Astrocyte (in vitro differentiated cells and primary cell): ENCODE data around the gene ZFYVE27. TPM values are rescaled to one million over a fixed set of nuclear protein-coding genes. Genes with fewer than 3 reads are reported as not detected.

Experiments
- DNase-seq: peaks from one replicate; pipeline ENCODE4 v3.0.0-alpha.2; 2010; ENCODE audit warnings: low read depth
- FAIRE-seq: peaks from 2 replicates; lab custom pipeline; 2011; peaks lifted over from hg19 to GRCh38; lab: Jason Lieb, UNC
- H2AFZ ChIP-seq: 2 replicates; pipeline ENCODE4 v1.6.0; 2012; ENCODE audit warnings: low read depth, low read length, inconsistent platforms
- H3K27ac ChIP-seq: 2 replicates; pipeline ENCODE4 v1.5.1; 2011; ENCODE audit warnings: low read depth, low read length, inconsistent platforms
- H3K27me3 ChIP-seq: 2 replicates; pipeline ENCODE4 v1.6.0; 2011; ENCODE audit warnings: low read length, inconsistent platforms; ENCODE audit not compliant: insufficient read depth
- H3K36me3 ChIP-seq: 2 replicates; pipeline ENCODE4 v1.5.1; 2011; ENCODE audit warnings: low read length, inconsistent platforms; ENCODE audit not compliant: insufficient read depth
- H3K4me1 ChIP-seq: 2 replicates; pipeline ENCODE4 v1.5.1; 2011; ENCODE audit warnings: low read length, inconsistent platforms; ENCODE audit not compliant: insufficient read depth
- H3K4me2 ChIP-seq: 2 replicates; pipeline ENCODE4 v1.6.0; 2012; ENCODE audit warnings: low read length, inconsistent platforms
- H3K4me3 ChIP-seq: 2 replicates; pipeline ENCODE4 v1.5.1; 2011; ENCODE audit warnings: low read depth, mild to moderate bottlenecking, low read length, inconsistent platforms; ENCODE audit not compliant: insufficient read depth
- H3K79me2 ChIP-seq: 2 replicates; pipeline ENCODE4 v1.6.0; 2012; ENCODE audit warnings: mild to moderate bottlenecking, low read length, inconsistent platforms; ENCODE audit not compliant: insufficient read depth
- H3K9ac ChIP-seq: 2 replicates; pipeline ENCODE4 v1.6.0; 2012; ENCODE audit warnings: mild to moderate bottlenecking, low read length, inconsistent platforms
- H3K9me3 ChIP-seq: 2 replicates; pipeline ENCODE4 v1.5.1; 2012; ENCODE audit warnings: low read depth, mild to moderate bottlenecking, low read length, inconsistent platforms; ENCODE audit not compliant: insufficient read depth
- H4K20me1 ChIP-seq: 2 replicates; pipeline ENCODE4 v1.6.0; 2012; ENCODE audit warnings: low read length, inconsistent platforms; ENCODE audit not compliant: insufficient read depth
- H3K27ac Mint-ChIP-seq: one replicate; pipeline ENCODE4 v1.8.0; 2021; ENCODE audit warnings: mild to moderate bottlenecking, mixed read lengths; ENCODE audit not compliant: unreplicated experiment
- H3K27me3 Mint-ChIP-seq: one replicate; pipeline ENCODE4 v1.8.0; 2021; ENCODE audit warnings: low read depth, mixed read lengths; ENCODE audit not compliant: unreplicated experiment
- H3K36me3 Mint-ChIP-seq: one replicate; pipeline ENCODE4 v1.8.0; 2021; ENCODE audit warnings: low read depth, mixed read lengths; ENCODE audit not compliant: unreplicated experiment
- H3K4me1 Mint-ChIP-seq: one replicate; pipeline ENCODE4 v1.8.0; 2021; ENCODE audit warnings: low read depth, mixed read lengths; ENCODE audit not compliant: unreplicated experiment
- H3K4me3 Mint-ChIP-seq: one replicate; pipeline ENCODE4 v1.8.0; 2021; ENCODE audit warnings: mild to moderate bottlenecking, moderate library complexity, mixed read lengths; ENCODE audit not compliant: unreplicated experiment
- H3K9me3 Mint-ChIP-seq: one replicate; pipeline ENCODE4 v1.8.0; 2021; ENCODE audit warnings: mild to moderate bottlenecking, mixed read lengths; ENCODE audit not compliant: unreplicated experiment
- CTCF ChIP-seq: IDR thresholded peaks from 2 replicates; pipeline ENCODE4 v1.5.1; 2011; ENCODE audit warnings: low read depth, mild to moderate bottlenecking, inconsistent platforms, low read length, moderate library complexity; ENCODE audit not compliant: insufficient read depth
- EZH2 ChIP-seq: IDR thresholded peaks from 2 replicates; pipeline ENCODE4 v1.6.1; 2012; ENCODE audit warnings: mild to moderate bottlenecking, low read length, inconsistent platforms; ENCODE audit not compliant: insufficient read depth
- total RNA-seq: library from RNA; stranded (reverse); gene quantifications from 2 replicates; pipeline ENCODE4 v1.2.1, GENCODE V29; 2021

The ZFYVE27 gene
- total RNA-seq, 1 donor from 2014 or later = 32.8 TPM

GRCh38 chr10:97717627-97718026, 19.3 kb upstream of the ZFYVE27 start:
- FAIRE-seq (no peak), DNase-seq (no peak)
- Histone ChIP-seq H3K27me3 (no peaks in the 10 kb centered on the region), H3K27ac (no peak overlapping the region), H3K4me2 (peak overlapping the region; percentile 97), H3K4me3 (no peak overlapping the region), H3K9ac (no peak overlapping the region), H3K79me2 (peaks cover 55% of the 10 kb centered on the region), H3K36me3 (peaks cover 10% of the 10 kb centered on the region), H3K4me1 (peaks cover 29% of the 10 kb centered on the region), H2AFZ (no peak overlapping the region), H4K20me1 (peaks cover 49% of the 10 kb centered on the region), H3K9me3 (no peaks in the 10 kb centered on the region)
- TF ChIP-seq CTCF (no peak), EZH2 (no peak)
- H3K9me3 Mint-ChIP-seq = peaks cover 2% of the 10 kb centered on the region
- H3K27ac Mint-ChIP-seq = no peak overlapping the region
- H3K4me3 Mint-ChIP-seq = no peak overlapping the region
- no peaks in the 10 kb centered on the region for H3K27me3 Mint-ChIP-seq
- peaks cover 34% of the 10 kb centered on the region for H3K4me1 Mint-ChIP-seq
- H3K36me3 Mint-ChIP-seq = peaks cover 35% of the 10 kb centered on the region

- FAIRE-seq (no peak), DNase-seq (no peak)
- Mint-ChIP-seq H3K4me1 (peaks cover 29% of the 10 kb centered on the region), H3K27me3 (no peaks in the 10 kb centered on the region), H3K36me3 (peaks cover 36% of the 10 kb centered on the region), H3K9me3 (peaks cover 2% of the 10 kb centered on the region), H3K4me3 (no peak overlapping the region), H3K27ac (no peak overlapping the region)
- Histone ChIP-seq H4K20me1 (peaks cover 49% of the 10 kb centered on the region), H3K27me3 (no peaks in the 10 kb centered on the region), H3K4me2 (peak overlapping the region; percentile 97), H3K79me2 (peaks cover 51% of the 10 kb centered on the region), H3K4me1 (peaks cover 24% of the 10 kb centered on the region), H3K4me3 (no peak overlapping the region), H3K27ac (no peak overlapping the region), H2AFZ (no peak overlapping the region), H3K9ac (no peak overlapping the region), H3K36me3 (peaks cover 10% of the 10 kb centered on the region), H3K9me3 (no peaks in the 10 kb centered on the region)
- TF ChIP-seq EZH2 (no peak), CTCF (no peak)
Measured at GRCh38 chr10:97718178-97718577, 18.8 kb upstream of the ZFYVE27 start.

- Histone ChIP-seq H3K4me1 (peaks cover 23% of the 10 kb centered on the region), H4K20me1 (peaks cover 49% of the 10 kb centered on the region), H3K4me2 (peak overlapping the region; percentile 97), H3K36me3 (peaks cover 10% of the 10 kb centered on the region), H3K4me3 (no peak overlapping the region), H2AFZ (no peak overlapping the region), H3K9me3 (no peaks in the 10 kb centered on the region), H3K27me3 (no peaks in the 10 kb centered on the region), H3K27ac (no peak overlapping the region), H3K79me2 (peaks cover 48% of the 10 kb centered on the region), H3K9ac (no peak overlapping the region)
- FAIRE-seq = no peak
- H3K27ac Mint-ChIP-seq = peak overlapping the region; percentile 55
- H3K4me1 Mint-ChIP-seq = peaks cover 29% of the 10 kb centered on the region
- peaks cover 2% of the 10 kb centered on the region for H3K9me3 Mint-ChIP-seq
- H3K4me3 Mint-ChIP-seq = peak overlapping the region; percentile 47
- peaks cover 38% of the 10 kb centered on the region for H3K36me3 Mint-ChIP-seq
- TF ChIP-seq EZH2 (no peak), CTCF (no peak)
- no peak for DNase-seq
- H3K27me3 Mint-ChIP-seq = no peaks in the 10 kb centered on the region
Measured at GRCh38 chr10:97718659-97719142, 18.2 kb upstream of the ZFYVE27 start.
